Stimulated activated CD8-positive, alpha-beta memory T cell treated with anti-CD3 and anti-CD28 coated beads, Interleukin-4, amount 100 ng/mL, for 1 hour (primary cell): ENCODE results near the gene OR56B1.
"Not testable (repeated sequence)": the region's sequence is repeated elsewhere in the genome, so short reads cannot be mapped to it uniquely, and the experiment has no call there.

Experiments used
- DNase-seq, 2 donors: peaks; one replicate each; pipeline ENCODE4 v3.0.0-alpha.2; 2020; ENCODE audit warnings: low read depth in 2 of 2, low spot score in 1 of 2

Gene OR56B1, protein sequence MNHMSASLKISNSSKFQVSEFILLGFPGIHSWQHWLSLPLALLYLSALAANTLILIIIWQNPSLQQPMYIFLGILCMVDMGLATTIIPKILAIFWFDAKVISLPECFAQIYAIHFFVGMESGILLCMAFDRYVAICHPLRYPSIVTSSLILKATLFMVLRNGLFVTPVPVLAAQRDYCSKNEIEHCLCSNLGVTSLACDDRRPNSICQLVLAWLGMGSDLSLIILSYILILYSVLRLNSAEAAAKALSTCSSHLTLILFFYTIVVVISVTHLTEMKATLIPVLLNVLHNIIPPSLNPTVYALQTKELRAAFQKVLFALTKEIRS

GRCh38 chr11:5736396-5736795 lies at the start of gene OR56B1:
Gene OR56B1, plus strand, starts transcription at chr11:5736448. Its CDS starts 69 bp downstream, at chr11:5736517.
- no peak for DNase-seq

- DNase-seq: no peak
Measured at GRCh38 chr11:5688482-5688881, 47.8 kb upstream of the OR56B1 start.

DNA sequence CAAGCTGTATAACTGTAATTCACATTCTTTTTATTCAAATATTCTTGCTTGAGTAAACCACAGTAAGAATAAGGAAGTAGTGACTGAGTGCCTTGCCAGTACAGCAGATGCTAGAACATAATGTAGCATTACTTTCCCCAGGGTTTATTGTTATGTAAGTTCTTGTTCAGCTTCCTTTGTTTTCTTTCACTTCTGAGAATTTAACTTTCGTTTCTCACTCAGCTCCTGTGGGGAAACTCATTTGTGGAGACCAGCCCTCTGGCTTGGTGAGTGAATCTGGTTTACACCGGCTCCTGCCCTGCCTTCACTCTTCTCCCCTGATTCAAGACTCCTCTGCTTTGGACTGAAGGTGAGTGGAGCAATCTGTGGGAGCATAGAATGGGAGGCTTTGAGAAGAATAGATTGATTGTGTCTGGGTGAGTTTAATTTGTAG lies 46.7 kb upstream of the OR56B1 start, which contains the start of gene TRIM22:
Gene TRIM22, plus strand, starts transcription at position 240 of the 433 bp plus-strand sequence. CDS start 6,443 bp downstream, outside the sequence.
- DNase-seq: no peak

DNA sequence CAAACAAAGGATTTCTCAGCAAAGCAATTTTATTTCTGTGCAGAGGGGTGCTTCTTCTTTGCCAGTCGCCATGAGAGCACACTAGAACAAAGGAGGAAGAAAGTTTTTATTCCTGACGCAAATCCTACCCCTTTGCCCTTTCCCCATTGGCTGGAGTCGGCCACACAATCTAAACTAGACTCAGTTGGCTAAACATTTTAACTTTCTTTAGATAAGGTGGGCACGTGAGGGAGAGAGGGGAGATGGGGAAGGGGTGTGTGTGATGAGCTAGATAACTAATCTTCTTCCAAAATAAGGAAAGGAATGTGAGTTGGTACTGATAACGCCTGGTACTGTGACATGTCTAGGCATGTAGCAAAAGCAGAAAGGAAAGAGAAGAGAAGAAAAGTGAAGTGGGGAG lies 46.0 kb upstream of the OR56B1 start:
- no peak for DNase-seq

DNA sequence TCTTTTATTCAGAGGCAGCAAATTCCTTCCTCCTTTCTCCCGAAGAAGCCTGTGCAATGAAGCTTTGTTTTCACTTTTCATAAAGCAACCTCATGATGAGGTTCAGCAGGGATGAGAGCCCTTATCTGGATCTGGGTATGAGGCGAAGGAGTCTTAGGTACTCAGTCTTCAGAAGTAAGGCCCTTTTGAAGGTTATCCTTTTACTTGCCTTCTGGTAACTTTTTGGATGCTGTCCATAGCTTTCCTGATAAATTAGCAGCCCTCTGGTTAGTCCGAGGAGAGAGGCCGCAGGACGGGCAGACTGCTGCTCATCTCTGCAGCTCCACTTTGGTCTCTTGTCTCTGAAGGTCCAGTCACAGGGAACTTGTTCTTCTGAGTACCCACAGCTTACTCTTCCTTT lies 45.5 kb upstream of the OR56B1 start:
- DNase-seq: no peak

DNA sequence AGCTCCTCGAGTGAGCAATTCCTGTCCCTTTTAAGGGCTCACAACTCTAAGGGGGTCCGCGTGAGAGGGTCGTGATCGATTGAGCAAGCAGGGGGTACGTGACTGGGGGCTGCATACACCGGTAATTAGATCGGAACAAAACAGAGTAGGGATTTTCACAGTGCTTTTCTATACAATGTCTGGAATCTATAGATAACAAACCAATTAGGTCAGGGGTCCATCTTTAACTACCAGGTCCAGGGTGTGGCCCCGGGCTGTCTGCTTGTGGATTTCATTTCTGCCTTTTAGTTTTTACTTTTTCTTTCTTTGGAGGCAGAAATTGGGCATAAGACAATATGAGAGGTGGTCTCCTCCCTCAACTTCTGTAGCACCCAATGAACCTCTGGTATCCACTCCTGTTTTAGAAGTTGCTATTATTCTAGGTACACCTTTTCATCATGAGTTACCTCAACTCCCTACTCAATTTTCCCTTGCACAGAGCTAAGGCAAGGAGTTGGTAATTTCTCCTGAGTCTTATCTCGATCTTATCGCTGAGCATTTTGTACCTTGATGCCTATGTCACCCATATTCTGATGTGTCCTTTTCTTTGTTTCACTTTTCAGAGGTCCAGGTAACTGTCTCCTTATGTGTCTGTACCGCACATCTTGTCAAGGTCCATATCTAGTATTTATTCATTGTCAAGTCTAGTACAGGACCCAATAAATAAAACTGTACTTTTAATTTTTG lies 44.8 kb upstream of the OR56B1 start:
- DNase-seq: not testable (repeated sequence)

- no peak for DNase-seq
Measured at GRCh38 chr11:5691964-5692361, 44.3 kb upstream of the OR56B1 start.

GRCh38 chr11:5694642-5695041 lies 41.6 kb upstream of the OR56B1 start:
- no peak for DNase-seq

GRCh38 chr11:5695580-5695979 lies 40.7 kb upstream of the OR56B1 start:
- DNase-seq: no peak

- DNase-seq: no peak
Measured at GRCh38 chr11:5696210-5696609, 40.0 kb upstream of the OR56B1 start.

DNA sequence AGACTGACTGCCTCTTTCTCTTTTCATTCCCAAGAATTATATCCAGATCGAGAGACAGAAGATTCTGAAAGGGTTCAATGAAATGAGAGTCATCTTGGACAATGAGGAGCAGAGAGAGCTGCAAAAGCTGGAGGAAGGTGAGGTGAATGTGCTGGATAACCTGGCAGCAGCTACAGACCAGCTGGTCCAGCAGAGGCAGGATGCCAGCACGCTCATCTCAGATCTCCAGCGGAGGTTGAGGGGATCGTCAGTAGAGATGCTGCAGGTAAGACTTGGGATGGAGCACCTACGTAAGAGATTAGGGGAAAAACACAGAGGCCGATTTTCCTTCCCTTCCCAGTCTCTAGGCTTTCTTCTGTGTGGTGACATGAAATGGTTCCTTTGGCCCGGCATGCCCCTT lies 38.0 kb upstream of the OR56B1 start:
- no peak for DNase-seq

DNA sequence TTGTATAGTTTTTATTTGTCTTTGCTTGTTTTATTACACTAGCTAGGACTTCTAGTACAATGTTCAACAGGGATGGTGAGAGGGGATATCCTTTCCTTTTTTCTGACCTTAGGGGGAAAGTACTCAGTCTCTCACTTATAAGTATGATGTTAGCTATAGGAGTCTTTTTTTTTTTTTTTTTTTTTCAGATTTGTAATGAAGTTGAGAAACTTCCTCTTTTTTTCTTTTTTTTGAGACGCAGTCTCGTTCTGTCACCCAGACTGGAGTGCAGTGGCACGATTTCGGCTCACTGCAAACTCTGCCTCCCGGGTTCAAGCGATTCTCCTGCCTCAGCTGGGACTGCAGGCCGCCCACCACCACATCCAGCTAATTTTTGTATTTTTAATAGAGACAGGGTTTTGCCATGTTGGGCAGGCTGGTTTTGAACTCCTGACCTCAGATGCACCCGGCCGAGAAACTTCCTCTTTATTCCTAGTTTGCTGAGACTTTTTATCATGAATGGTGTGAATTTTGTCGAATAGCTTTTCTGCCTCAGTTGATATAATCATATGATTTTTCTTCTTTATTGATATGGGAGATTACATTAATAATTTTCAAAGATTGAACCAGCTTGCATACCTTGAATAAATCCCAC lies 35.7 kb upstream of the OR56B1 start:
- DNase-seq: no peak

GRCh38 chr11:5701055-5701577 lies 35.1 kb upstream of the OR56B1 start:
- DNase-seq: no peak

GRCh38 chr11:5703741-5704536 lies 32.3 kb upstream of the OR56B1 start:
- DNase-seq: no peak

- no peak for DNase-seq
Measured at GRCh38 chr11:5705688-5706087, 30.6 kb upstream of the OR56B1 start.

DNA sequence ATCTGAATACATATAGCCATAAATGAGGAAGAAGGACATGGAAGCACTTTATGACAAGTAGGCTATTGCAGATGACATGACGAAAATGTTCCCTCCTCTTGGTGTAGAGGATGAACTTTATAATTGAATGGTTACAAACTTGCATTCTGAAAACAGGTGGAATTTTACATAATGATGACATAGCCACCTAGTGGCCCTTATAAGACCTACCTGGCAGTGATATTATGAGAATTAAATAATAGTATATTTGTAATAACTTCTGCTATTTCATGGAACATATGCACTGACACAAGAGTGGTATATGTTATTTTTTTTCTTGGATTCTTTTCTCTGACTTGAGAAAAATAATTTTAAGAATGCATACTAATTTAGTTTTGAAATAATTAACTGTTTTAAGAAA lies 23.7 kb upstream of the OR56B1 start:
- DNase-seq: no peak

GRCh38 chr11:5713695-5714094 lies 22.6 kb upstream of the OR56B1 start:
- DNase-seq: no peak

DNA sequence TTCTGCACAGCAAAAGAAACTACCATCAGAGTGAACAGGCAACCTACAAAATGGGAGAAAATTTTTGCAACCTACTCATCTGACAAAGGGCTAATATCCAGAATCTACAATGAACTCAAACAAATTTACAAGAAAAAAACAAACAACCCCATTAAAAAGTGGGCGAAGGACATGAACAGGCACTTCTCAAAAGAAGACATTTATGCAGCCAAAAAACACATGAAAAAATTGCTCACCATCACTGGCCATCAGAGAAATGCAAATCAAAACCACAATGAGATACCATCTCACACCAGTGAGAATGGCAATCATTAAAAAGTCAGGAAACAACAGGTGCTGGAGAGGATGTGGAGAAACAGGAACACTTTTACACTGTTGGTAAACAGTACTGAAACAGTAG lies 19.7 kb upstream of the OR56B1 start:
- DNase-seq: not testable (repeated sequence)

DNA sequence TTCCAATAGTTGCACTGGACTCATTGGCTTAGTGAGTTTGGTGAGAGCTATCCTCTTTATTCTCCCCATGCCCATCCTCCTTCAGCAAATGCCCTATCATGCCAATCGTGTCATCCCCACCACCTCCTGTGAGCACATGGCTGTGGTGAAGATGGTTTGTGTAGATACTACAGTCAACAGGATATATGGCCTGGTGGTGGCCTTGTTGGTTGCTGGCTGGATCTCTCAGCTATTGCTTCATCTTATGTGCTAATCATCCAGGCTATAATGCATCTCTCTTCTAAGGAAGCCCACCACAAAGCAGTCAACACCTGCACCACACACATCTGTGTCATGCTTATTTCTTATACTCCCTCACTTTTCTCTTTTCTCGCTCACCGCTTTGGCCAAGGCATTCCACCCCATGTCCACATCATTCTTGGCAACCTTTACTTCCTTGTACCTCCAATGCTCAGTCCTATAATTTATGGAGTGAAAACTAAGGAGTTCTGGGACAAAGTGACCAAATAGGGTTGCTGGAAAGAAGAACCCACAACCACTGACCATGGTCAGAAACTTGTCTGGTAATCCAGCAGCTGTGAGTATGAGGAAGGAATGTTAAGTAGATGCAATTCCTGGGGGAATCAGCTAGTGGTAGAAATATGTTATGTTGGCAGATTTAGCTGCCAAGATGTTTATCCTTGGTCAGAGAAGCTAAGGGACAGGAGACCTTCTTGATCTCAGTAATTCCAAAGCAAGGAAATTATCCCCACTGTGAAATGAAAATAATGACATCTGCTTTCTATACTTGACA lies 16.3 kb upstream of the OR56B1 start:
- no peak for DNase-seq

DNA sequence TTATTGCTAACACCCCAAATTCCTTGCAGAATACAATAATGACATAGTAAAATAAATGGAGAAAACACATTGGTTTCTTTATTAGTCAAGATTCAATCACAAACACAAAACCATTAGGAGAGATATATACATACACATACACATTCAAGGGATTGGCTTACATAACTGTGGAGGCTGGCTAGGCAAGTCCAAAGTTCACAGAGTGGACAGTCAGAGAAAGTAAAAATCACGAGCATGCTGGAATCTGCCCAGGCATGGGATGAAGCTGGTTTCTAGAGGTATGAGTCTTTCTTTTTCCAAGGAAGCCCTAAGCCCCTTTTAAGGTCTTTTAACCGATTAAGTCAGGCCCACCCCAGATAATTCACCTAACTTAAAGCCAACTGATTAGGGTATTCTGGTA lies 13.6 kb upstream of the OR56B1 start:
- DNase-seq: no peak
